MCF 10A (cell line): ENCODE results near the gene UGT1A10. TPM values are rescaled to one million over a fixed set of nuclear protein-coding genes. Genes with fewer than 3 reads are reported as not detected.
"Not testable (repeated sequence)": the region's sequence is repeated elsewhere in the genome, so short reads cannot be mapped to it uniquely, and the experiment has no call there.

Experiments
- BruUV-seq: library from RNA; stranded (reverse); fragments of 400-500 nt; replicated peaks from 2 replicates; lab custom pipeline; 2021; lab: Mats Ljungman, UMichigan
- CTCF ChIA-PET: fragments of 300-600 bp; sonication (Branson Sonifier 250); formaldehyde crosslinking; extraction: SDS; loops from one replicate; lab custom pipeline; 2021; ENCODE audit warnings: antibody characterized with exemption, inconsistent platforms; lab: Yijun Ruan, JAX
- POLR2A ChIA-PET: fragments of 300-600, 350-650 bp; sonication (Branson Sonifier 250); formaldehyde crosslinking; extraction: SDS; loops from one replicate; lab custom pipeline; 2020; ENCODE audit warnings: antibody characterized with exemption, inconsistent platforms; lab: Yijun Ruan, JAX
- DNase-seq: peaks from one replicate; pipeline ENCODE4 v3.0.0-alpha.2; 2018; ENCODE audit not compliant: unreplicated experiment
- H3K27ac Mint-ChIP-seq: one replicate; pipeline ENCODE4 v1.8.0; 2022; ENCODE audit warnings: mild to moderate bottlenecking, low read depth, mixed read lengths; ENCODE audit not compliant: unreplicated experiment
- H3K27me3 Mint-ChIP-seq: one replicate; pipeline ENCODE4 v1.8.0; 2022; ENCODE audit warnings: mixed read lengths; ENCODE audit not compliant: insufficient read depth, unreplicated experiment
- H3K36me3 Mint-ChIP-seq: one replicate; pipeline ENCODE4 v1.8.0; 2022; ENCODE audit warnings: mild to moderate bottlenecking, moderate library complexity, mixed read lengths; ENCODE audit not compliant: insufficient read depth, unreplicated experiment
- H3K4me1 Mint-ChIP-seq: one replicate; pipeline ENCODE4 v1.8.0; 2022; ENCODE audit warnings: mixed read lengths; ENCODE audit not compliant: insufficient read depth, unreplicated experiment
- H3K4me3 Mint-ChIP-seq: one replicate; pipeline ENCODE4 v1.8.0; 2022; ENCODE audit warnings: mild to moderate bottlenecking, moderate library complexity, mixed read lengths; ENCODE audit not compliant: unreplicated experiment
- H3K9me3 Mint-ChIP-seq: one replicate; pipeline ENCODE4 v1.8.0; 2022; ENCODE audit warnings: mixed read lengths; ENCODE audit not compliant: unreplicated experiment
- CTCF ChIP-seq: fragments of 200-600 bp; IDR thresholded peaks from one replicate; pipeline ENCODE4 v1.8.0; 2022; ENCODE audit warnings: antibody characterized with exemption, mild to moderate bottlenecking; ENCODE audit not compliant: unreplicated experiment
- intact Hi-C: fragments of 100-400 bp; cut with micrococcal nuclease; formaldehyde crosslinking; loops from 2 replicates; pipeline ENCODE4 v1.14.1; 2022
- total RNA-seq: library from RNA; stranded (reverse); gene quantifications from 2 replicates; pipeline ENCODE4 v1.2.3, GENCODE V29; 2022

The UGT1A10 gene
- total RNA-seq, 1 experiment from 2014 or later = not detected

- DNase-seq = no peak
- Mint-ChIP-seq H3K27me3 (no peaks in the 10 kb centered on the region), H3K4me3 (no peak overlapping the region), H3K27ac (peak overlapping the region; percentile 63), H3K36me3 (no peaks in the 10 kb centered on the region), H3K9me3 (peaks cover 15% of the 10 kb centered on the region), H3K4me1 (no peaks in the 10 kb centered on the region)
- no peak for TF ChIP-seq CTCF
- ChIA-PET POLR2A (interaction anchor here (1.0 to 1.9 kb wide), 4 partner anchors 9 to 166 kb away, joined by 3 to 40 read pairs (median 8); partner anchors contain the start of genes UGT1A7 and USP40), CTCF (interaction anchor here (0.7 kb wide), 1 partner anchor 194 kb away, joined by 3 read pairs; no protein-coding TSS in a partner anchor)
- no TSS peak for BruUV-seq
- intact Hi-C loops = no loop called here
Observed at GRCh38 chr2:233700028-233700635, 63.9 kb downstream of the UGT1A10 start.

- H3K27me3 Mint-ChIP-seq, DNase-seq, H3K27ac Mint-ChIP-seq, H3K4me1 Mint-ChIP-seq, CTCF ChIA-PET, H3K36me3 Mint-ChIP-seq, H3K4me3 Mint-ChIP-seq, intact Hi-C loops, BruUV-seq: not testable (repeated sequence)
- H3K9me3 Mint-ChIP-seq = peaks cover 15% of the 10 kb centered on the region
- POLR2A ChIA-PET = interaction anchor here (1.1 to 1.9 kb wide), 3 partner anchors 10 to 135 kb away, joined by 3 to 40 read pairs (median 12); partner anchors contain the start of genes UGT1A7 and USP40
Observed at GRCh38 chr2:233700842-233701241, 64.6 kb downstream of the UGT1A10 start.

- Mint-ChIP-seq H3K9me3 (peaks cover 15% of the 10 kb centered on the region), H3K4me3 (no peak overlapping the region), H3K4me1 (peaks cover 7% of the 10 kb centered on the region), H3K36me3 (no peaks in the 10 kb centered on the region), H3K27ac (no peak overlapping the region), H3K27me3 (no peaks in the 10 kb centered on the region)
- ChIA-PET POLR2A (interaction anchor here (0.7 to 2.9 kb wide), 2 partner anchors 11 to 25 kb away, joined by 3 to 20 read pairs; no protein-coding TSS in a partner anchor), CTCF (no interaction called here)
- intact Hi-C loops = no loop called here
- no peak for TF ChIP-seq CTCF
- BruUV-seq = no TSS peak
- no peak for DNase-seq
Observed at GRCh38 chr2:233702238-233702637, 66.0 kb downstream of the UGT1A10 start.

- CTCF ChIA-PET = interaction anchor here (0.7 to 1.2 kb wide), 3 partner anchors 13 to 160 kb away, joined by 3 to 4 read pairs (median 3); no protein-coding TSS in a partner anchor
- no peak overlapping the region for H3K4me3 Mint-ChIP-seq
- DNase-seq = peak; percentile 48
- H3K4me1 Mint-ChIP-seq = peaks cover 19% of the 10 kb centered on the region
- H3K27me3 Mint-ChIP-seq = no peaks in the 10 kb centered on the region
- no peak overlapping the region for H3K27ac Mint-ChIP-seq
- H3K36me3 Mint-ChIP-seq = peaks cover 7% of the 10 kb centered on the region
- peaks cover 15% of the 10 kb centered on the region for H3K9me3 Mint-ChIP-seq
- intact Hi-C loops = no loop called here
- no TSS peak for BruUV-seq
- POLR2A ChIA-PET = interaction anchor here (0.8 to 5.2 kb wide), 9 partner anchors 10 to 218 kb away, joined by 3 to 91 read pairs (median 5); partner anchors contain the start of genes UGT1A6, UGT1A7 and USP40
- TF ChIP-seq CTCF = no peak
Observed at GRCh38 chr2:233705911-233706506, 69.8 kb downstream of the UGT1A10 start.
